HEK293 (cell line): ENCODE measurements around the gene CCDC87.

ENCODE experiments used
- TF ChIP-seq, protein P1 (sequence below): fragments of 450-650 bp; formaldehyde crosslinking; IDR thresholded peaks from 2 replicates; pipeline ENCODE4 v1.5.1; 2016; ENCODE audit warnings: missing biosample characterization, missing genetic modification characterization
- TF ChIP-seq, protein P2 (sequence below): fragments of 450-650 bp; formaldehyde crosslinking; optimal IDR thresholded peaks from 2 replicates; pipeline ENCODE3; 2016; ENCODE audit warnings: missing biosample characterization, mild to moderate bottlenecking, missing genetic modification characterization

DNA sequence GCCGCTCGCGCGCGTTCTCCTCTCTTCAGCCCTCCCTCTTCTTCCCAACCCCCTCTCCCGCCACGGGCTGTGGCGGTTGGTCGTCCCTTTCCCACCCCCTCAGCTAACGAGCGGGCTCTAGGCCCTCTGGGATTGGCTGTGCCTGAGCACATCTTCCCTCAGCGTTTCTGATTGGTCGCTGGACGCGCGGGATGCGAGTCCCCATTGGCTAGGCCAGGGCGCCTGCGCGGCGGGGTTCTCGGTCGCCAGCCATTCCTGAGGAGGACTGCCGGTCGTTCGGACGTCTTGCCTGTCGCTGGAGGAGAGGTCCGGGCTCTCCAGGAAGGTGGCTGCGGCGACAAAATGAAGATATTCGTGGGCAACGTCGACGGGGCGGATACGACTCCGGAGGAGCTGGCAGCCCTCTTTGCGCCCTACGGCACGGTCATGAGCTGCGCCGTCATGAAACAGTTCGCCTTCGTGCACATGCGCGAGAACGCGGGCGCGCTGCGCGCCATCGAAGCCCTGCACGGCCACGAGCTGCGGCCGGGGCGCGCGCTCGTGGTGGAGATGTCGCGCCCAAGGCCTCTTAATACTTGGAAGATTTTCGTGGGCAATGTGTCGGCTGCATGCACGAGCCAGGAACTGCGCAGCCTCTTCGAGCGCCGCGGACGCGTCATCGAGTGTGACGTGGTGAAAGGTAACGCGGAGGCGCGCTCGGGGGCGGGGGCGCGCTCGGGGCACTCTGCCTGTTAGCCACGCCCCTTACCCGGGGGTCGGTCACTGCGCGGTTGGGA lies 23.7 kb upstream of the CCDC87 start, which contains the start of gene RBM14:
- TF ChIP-seq, protein P1, sequence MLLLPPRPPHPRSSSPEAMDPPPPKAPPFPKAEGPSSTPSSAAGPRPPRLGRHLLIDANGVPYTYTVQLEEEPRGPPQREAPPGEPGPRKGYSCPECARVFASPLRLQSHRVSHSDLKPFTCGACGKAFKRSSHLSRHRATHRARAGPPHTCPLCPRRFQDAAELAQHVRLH (tag by site-specific recombination) = 0 out of 2 replicates have a peak, but pooled peaks have one; percentile 7
- TF ChIP-seq, protein P2, sequence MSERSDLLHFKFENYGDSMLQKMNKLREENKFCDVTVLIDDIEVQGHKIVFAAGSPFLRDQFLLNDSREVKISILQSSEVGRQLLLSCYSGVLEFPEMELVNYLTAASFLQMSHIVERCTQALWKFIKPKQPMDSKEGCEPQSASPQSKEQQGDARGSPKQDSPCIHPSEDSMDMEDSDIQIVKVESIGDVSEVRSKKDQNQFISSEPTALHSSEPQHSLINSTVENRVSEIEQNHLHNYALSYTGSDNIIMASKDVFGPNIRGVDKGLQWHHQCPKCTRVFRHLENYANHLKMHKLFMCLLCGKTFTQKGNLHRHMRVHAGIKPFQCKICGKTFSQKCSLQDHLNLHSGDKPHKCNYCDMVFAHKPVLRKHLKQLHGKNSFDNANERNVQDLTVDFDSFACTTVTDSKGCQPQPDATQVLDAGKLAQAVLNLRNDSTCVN (tag by site-specific recombination) = peak; percentile 100
